ENCODE measurements around the gene NR2E3. TPM values are rescaled to one million over a fixed set of nuclear protein-coding genes. Genes with fewer than 3 reads are reported as not detected.

NR2E3 gene
- total RNA-seq, 2 experiments from 2014 or later: not detected

- CTCF ChIA-PET: interaction anchor here (0.6 to 1.8 kb wide), 8 partner anchors 10 to 365 kb away, joined by 3 to 6 read pairs (median 3); no protein-coding TSS in a partner anchor
- POLR2A ChIA-PET: interaction anchor here (0.6 kb wide), 1 partner anchor 1035 kb away, joined by 4 read pairs; no protein-coding TSS in a partner anchor
- H3K27me3 Mint-ChIP-seq: peaks cover 4% of the 10 kb centered on the region
- peak overlapping the region; percentile 2 for H3K27ac Mint-ChIP-seq
- DNase-seq: peak; percentile 33
- no peaks in the 10 kb centered on the region for H3K9me3 Mint-ChIP-seq
- no peak overlapping the region for H3K4me3 Mint-ChIP-seq
- no peaks in the 10 kb centered on the region for H3K36me3 Mint-ChIP-seq (ENCODE audit: low read depth)
- H3K4me1 Mint-ChIP-seq: peaks cover 1% of the 10 kb centered on the region
These were observed 9.3 kb upstream of the NR2E3 start for GRCh38 chr15:71800835-71801745.

DNA sequence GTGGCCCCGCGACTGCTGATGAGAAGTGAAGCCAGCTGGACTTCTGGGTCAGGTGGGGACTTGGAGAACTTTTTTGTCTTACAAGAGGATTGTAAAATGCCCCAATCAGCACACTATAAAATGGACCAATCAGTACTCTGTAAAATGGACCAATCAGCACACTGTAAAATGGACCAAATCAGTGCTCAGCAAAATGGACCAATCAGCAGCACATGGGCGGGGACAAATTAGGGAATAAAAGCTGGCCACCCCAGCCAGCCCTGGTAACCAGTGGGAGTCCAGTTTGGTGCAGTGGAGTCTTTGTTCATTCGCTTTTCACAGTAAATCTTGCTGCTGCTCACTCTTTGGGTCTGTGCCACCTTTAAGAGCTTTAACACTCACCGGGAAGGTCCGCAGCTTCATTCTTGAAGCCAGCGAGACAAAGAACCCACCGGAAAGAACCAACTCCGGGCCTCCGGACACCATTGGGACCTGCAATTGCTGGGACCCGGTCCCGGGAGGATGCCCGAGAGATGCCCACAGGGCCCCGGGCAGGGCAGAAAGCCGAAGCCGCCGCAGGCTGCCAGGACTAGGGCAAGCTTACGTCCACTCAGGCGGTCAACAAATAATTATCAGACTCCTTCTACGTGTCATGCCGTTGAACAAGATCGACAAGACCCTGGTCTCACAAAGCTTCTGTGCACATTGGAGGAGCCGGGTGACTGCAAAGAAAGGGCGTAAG, 8.3 kb upstream of the NR2E3 start:
- no peaks in the 10 kb centered on the region for H3K36me3 Mint-ChIP-seq (ENCODE audit: low read depth)
- ChIA-PET POLR2A (no interaction called here), CTCF (interaction anchor here (0.9 to 1.9 kb wide), 8 partner anchors 11 to 327 kb away, joined by 3 to 6 read pairs (median 3); no protein-coding TSS in a partner anchor)
- H3K4me1 Mint-ChIP-seq: peaks cover 1% of the 10 kb centered on the region
- H3K4me3 Mint-ChIP-seq: no peak overlapping the region
- H3K27me3 Mint-ChIP-seq: peaks cover 2% of the 10 kb centered on the region
- no peaks in the 10 kb centered on the region for H3K9me3 Mint-ChIP-seq
- no peak for DNase-seq
- no peak overlapping the region for H3K27ac Mint-ChIP-seq

DNA sequence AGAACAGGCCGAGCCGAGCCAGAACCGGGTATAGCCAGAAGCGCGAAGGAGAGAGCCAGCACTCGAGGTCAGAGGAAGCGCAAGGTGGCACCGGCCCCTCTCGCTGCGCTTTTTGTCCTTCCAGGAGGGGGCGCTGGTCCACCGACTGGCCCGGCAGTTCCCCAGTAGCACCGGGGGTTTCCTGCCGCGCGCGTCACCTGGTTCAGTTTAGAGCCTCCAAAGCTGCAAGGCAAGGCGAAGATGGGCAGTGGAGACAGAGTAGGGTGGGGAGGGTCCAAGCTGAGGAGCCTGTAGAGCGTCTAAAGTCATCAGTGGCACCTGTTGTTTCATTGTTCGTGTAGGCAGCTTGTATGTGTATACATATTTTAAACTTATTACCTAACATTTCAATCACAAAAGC, 7.6 kb upstream of the NR2E3 start:
- Mint-ChIP-seq H3K4me1 (peaks cover 1% of the 10 kb centered on the region), H3K36me3 (ENCODE audit: low read depth) (no peaks in the 10 kb centered on the region), H3K4me3 (no peak overlapping the region), H3K27me3 (peaks cover 2% of the 10 kb centered on the region), H3K27ac (no peak overlapping the region), H3K9me3 (no peaks in the 10 kb centered on the region)
- peak; percentile 39 for DNase-seq
- ChIA-PET POLR2A (no interaction called here), CTCF (interaction anchor here (1.0 to 1.9 kb wide), 3 partner anchors 10 to 83 kb away, joined by 3 to 6 read pairs (median 6); no protein-coding TSS in a partner anchor)

DNA sequence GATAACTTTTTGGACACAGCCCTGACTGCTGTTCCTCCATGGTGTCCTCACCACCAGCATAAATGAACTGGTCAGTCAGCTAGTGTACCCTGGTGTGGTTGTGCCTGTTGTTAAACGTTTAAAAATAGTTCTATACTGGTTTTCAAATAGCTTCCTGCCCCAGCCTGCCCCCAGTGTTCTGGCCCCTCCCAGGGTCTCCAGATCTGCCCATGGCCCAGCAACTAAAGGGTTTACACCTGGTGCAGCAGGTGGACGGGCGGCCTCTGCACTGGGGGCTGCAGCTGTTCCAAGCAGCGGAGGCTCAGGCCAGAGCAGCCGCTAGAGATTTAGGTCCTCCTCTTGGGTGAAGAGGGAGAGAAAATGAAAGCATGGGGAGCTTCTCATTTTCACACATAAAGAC, 6.1 kb upstream of the NR2E3 start:
- no peak for DNase-seq
- ChIA-PET CTCF (interaction anchor here (1.9 kb wide), 1 partner anchor 9 kb away, joined by 6 read pairs; no protein-coding TSS in a partner anchor), POLR2A (no interaction called here)
- Mint-ChIP-seq H3K4me1 (peaks cover 1% of the 10 kb centered on the region), H3K27ac (no peak overlapping the region), H3K36me3 (ENCODE audit: low read depth) (no peaks in the 10 kb centered on the region), H3K9me3 (no peaks in the 10 kb centered on the region), H3K4me3 (no peak overlapping the region), H3K27me3 (peaks cover 2% of the 10 kb centered on the region)

DNA sequence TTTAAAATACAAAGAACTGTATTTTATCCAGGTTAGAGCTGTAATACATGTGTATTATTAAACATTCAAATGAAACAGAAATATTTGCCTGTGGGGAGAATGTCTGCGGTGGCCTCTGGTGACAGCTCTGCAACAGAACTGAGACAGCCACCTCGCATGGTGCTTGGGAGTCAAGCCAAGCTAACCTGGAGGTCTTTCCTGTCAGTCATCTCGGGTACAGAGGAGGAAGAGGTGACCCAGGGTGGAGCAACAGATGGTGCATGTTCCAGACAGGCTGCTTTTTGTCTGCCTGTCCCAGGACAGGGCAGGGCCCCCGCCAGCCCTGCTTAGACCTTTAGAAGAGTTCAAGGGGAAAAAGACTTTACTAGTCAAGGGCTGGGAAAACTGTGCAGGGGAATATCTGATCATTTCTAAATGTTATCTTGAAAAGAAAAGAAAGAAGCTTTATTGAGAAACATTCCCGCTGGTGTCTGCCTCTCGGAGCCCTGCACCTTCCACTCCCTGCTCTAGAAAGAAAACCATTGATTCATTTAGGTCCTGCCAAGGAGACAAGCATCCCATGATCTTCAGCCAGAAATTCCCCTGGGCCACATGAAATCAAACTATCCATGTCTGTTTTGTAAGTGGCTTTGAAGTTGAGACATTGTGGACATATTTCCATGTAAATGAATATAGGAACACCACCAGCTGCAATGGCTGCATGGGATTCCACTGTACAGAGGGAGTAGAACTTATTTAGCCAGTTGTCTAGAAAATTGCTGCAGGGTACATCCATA, 5.5 kb upstream of the NR2E3 start:
- Mint-ChIP-seq H3K9me3 (no peaks in the 10 kb centered on the region), H3K4me1 (peaks cover 1% of the 10 kb centered on the region), H3K36me3 (ENCODE audit: low read depth) (no peaks in the 10 kb centered on the region), H3K27me3 (peaks cover 2% of the 10 kb centered on the region), H3K27ac (no peak overlapping the region), H3K4me3 (no peak overlapping the region)
- CTCF ChIA-PET: interaction anchor here (0.7 kb wide), 1 partner anchor 75 kb away, joined by 3 read pairs; no protein-coding TSS in a partner anchor
- DNase-seq: no peak
- POLR2A ChIA-PET: no interaction called here

- Mint-ChIP-seq H3K27me3 (no peaks in the 10 kb centered on the region), H3K27ac (no peak overlapping the region), H3K4me3 (no peak overlapping the region), H3K4me1 (peaks cover 1% of the 10 kb centered on the region), H3K36me3 (ENCODE audit: low read depth) (no peaks in the 10 kb centered on the region), H3K9me3 (no peaks in the 10 kb centered on the region)
- ChIA-PET CTCF (no interaction called here), POLR2A (no interaction called here)
- no peak for DNase-seq
These were observed 3.9 kb upstream of the NR2E3 start for GRCh38 chr15:71806452-71806931.

DNA sequence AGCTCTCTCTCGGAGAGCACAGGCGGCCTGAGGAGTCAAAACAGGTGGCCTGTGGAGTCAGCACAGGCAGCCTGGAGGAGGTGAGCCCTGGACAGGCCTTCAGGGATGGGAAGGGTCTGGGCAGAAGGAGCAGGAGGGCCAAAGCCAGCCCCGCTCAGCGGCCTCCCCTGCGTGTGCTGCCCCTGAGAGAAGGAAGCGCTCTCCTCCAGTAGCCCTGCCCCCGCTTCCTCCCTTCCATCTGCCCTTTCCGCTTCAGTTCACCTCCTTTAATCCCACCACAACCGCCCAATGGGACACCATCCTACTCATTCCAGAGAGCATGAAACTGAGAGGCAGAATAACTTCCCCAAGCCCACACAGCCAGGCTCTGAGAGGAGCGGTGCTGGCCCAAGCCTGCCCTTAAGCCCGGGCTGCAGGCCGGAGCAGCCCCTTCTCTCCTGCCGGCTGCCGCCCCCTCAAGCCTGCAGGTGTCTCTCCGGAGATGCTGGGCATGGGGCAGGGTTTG, 3.2 kb upstream of the NR2E3 start:
- Mint-ChIP-seq H3K4me1 (peaks cover 1% of the 10 kb centered on the region), H3K27ac (no peak overlapping the region), H3K9me3 (no peaks in the 10 kb centered on the region), H3K36me3 (ENCODE audit: low read depth) (no peaks in the 10 kb centered on the region), H3K4me3 (no peak overlapping the region), H3K27me3 (no peaks in the 10 kb centered on the region)
- ChIA-PET POLR2A (no interaction called here), CTCF (interaction anchor here (1.4 kb wide), 1 partner anchor 63 kb away, joined by 3 read pairs; no protein-coding TSS in a partner anchor)
- no peak for DNase-seq

- DNase-seq: no peak
- CTCF ChIA-PET: interaction anchor here (1.4 kb wide), 1 partner anchor 64 kb away, joined by 3 read pairs; no protein-coding TSS in a partner anchor
These were observed 2.7 kb upstream of the NR2E3 start for GRCh38 chr15:71807691-71808091.

DNA sequence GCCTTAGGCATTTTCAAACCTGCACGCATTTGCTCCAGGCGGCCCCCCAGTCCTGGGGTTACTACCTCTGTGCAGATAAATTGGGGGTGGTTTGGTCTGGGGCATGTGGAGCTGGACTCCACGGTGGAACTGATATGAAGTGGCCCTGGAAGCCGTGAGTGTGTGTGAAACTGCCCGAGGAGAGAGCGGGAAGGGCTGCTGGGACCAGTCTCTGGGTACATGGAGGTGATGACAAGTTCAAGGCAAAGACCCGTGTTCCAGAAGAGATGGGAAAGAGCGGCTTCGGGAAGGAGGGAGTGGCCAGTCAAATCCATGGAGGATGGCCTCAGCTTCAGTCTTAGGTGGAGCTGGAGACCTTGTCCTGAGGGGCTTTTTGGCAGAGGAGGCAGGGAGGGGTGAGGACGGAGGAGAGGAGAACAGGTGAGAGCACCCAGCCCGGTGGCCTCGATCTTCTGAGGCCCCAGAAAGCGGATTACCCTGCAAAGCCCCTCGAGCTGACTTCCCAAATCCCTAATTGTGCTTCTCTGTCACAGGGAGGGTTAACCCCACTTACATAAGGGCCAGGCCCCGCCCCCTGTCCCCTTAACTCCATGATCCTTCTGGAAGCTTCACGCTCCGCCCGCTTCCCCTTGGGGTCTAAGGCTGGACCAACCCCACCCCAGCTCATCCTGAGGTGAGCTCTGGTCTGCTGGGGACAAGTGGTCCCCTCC, 1.9 kb upstream of the NR2E3 start:
- CTCF ChIA-PET: interaction anchor here (0.6 to 1.4 kb wide), 2 partner anchors 28 to 64 kb away, joined by 3 to 4 read pairs; no protein-coding TSS in a partner anchor
- POLR2A ChIA-PET: no interaction called here
- no peaks in the 10 kb centered on the region for H3K4me1 Mint-ChIP-seq
- no peak overlapping the region for H3K4me3 Mint-ChIP-seq
- no peak overlapping the region for H3K27ac Mint-ChIP-seq
- no peak for DNase-seq
- H3K9me3 Mint-ChIP-seq: no peaks in the 10 kb centered on the region
- H3K36me3 Mint-ChIP-seq (ENCODE audit: low read depth): no peaks in the 10 kb centered on the region
- no peaks in the 10 kb centered on the region for H3K27me3 Mint-ChIP-seq

More at GRCh38 chr15:71807691-71808091, 2.7 kb upstream of the NR2E3 start:
- Mint-ChIP-seq H3K36me3 (ENCODE audit: low read depth) (no peaks in the 10 kb centered on the region), H3K4me1 (no peaks in the 10 kb centered on the region), H3K9me3 (no peaks in the 10 kb centered on the region), H3K27me3 (no peaks in the 10 kb centered on the region), H3K27ac (no peak overlapping the region), H3K4me3 (no peak overlapping the region)
- POLR2A ChIA-PET: no interaction called here

- Mint-ChIP-seq H3K27ac (no peak overlapping the region), H3K36me3 (ENCODE audit: low read depth) (no peaks in the 10 kb centered on the region), H3K4me1 (no peaks in the 10 kb centered on the region), H3K27me3 (no peaks in the 10 kb centered on the region), H3K9me3 (no peaks in the 10 kb centered on the region), H3K4me3 (no peak overlapping the region)
- DNase-seq: no peak
- POLR2A ChIA-PET: no interaction called here
- CTCF ChIA-PET: no interaction called here
These were observed 1.0 kb upstream of the NR2E3 start for GRCh38 chr15:71809346-71809745.

GRCh38 chr15:71811036-71811736, 832 bp downstream of the NR2E3 start:
- CTCF ChIA-PET: no interaction called here
- H3K4me3 Mint-ChIP-seq: no peak overlapping the region
- H3K9me3 Mint-ChIP-seq: no peaks in the 10 kb centered on the region

More at GRCh38 chr15:71811036-71811736, 832 bp downstream of the NR2E3 start:
- no peaks in the 10 kb centered on the region for H3K36me3 Mint-ChIP-seq (ENCODE audit: low read depth)
- no peak overlapping the region for H3K27ac Mint-ChIP-seq
- POLR2A ChIA-PET: no interaction called here
- no peaks in the 10 kb centered on the region for H3K4me1 Mint-ChIP-seq
- H3K27me3 Mint-ChIP-seq: no peaks in the 10 kb centered on the region
- DNase-seq: no peak
